Uterus (tissue), 2 donors: ENCODE results near the gene HRH3.

ENCODE experiments used
- CTCF ChIP-seq, 4 experiments: fragments of 200-600 bp in 2 of 4; fragments of 450-650 bp in 2 of 4; sonication (generic) in 2 of 4; IDR thresholded peaks; one replicate each; pipeline ENCODE4 v1.5.1; 2016 to 2019; ENCODE audit warnings: antibody characterized with exemption in 4 of 4, mild to moderate bottlenecking in 2 of 4, moderate library complexity in 1 of 4
- POLR2A ChIP-seq, 2 donors: fragments of 450-650 bp; IDR thresholded peaks; one replicate each; pipeline ENCODE4 v1.6.1; 2016; ENCODE audit warnings: antibody characterized with exemption in 2 of 2, mild to moderate bottlenecking in 1 of 2, moderate library complexity in 1 of 2

DNA sequence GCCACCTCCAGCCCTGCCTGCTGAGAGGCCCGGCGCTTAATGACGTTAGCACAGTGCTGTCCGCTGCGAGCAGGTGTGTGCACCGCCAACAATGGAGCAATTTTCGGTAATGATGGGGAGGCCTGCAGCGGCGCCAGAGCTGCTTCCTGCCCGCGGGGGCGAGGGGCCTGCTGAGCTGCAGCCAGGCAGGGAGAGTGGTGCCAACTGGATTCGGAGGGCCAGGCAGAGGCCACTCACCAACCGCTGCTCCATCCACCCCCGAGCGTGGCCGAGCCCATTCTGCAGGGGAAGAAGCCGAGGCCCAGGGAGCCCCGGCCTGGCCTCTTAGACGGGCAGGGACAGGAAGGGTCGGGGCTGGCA, 9.6 kb downstream of the HRH3 start:
- no peak for TF ChIP-seq CTCF (IDR thresholded peaks at IDR 0.05)
- no peak for TF ChIP-seq POLR2A (IDR thresholded peaks at IDR 0.05)
